NB4 (cell line): ENCODE data around the gene STXBP1.

ENCODE experiments used
- DNase-seq: peaks from one replicate; pipeline ENCODE4 v3.0.0; 2010; ENCODE audit warnings: low read depth
- H3K4me3 ChIP-seq: one replicate; pipeline ENCODE4 v1.5.1; 2011; ENCODE audit warnings: mild to moderate bottlenecking, low read depth, low read length, moderate library complexity
- CTCF ChIP-seq: IDR thresholded peaks from one replicate; pipeline ENCODE4 v1.5.1; 2012; ENCODE audit warnings: low read depth, low read length
- MAX ChIP-seq: IDR thresholded peaks from 2 replicates; pipeline ENCODE4 v1.6.1; 2011; ENCODE audit warnings: low read depth, low read length
- MYC ChIP-seq: IDR thresholded peaks from 2 replicates; pipeline ENCODE4 v1.6.1; 2011; ENCODE audit warnings: low read depth, low read length
- POLR2A ChIP-seq: IDR thresholded peaks from 2 replicates; pipeline ENCODE4 v1.6.1; 2011; ENCODE audit warnings: mild to moderate bottlenecking; ENCODE audit not compliant: insufficient read length; ENCODE audit errors: extremely low read depth

STXBP1 gene

GRCh38 chr9:127734747-127735529, 122.9 kb downstream of the STXBP1 start, which contains the start of gene TOR2A:
Gene TOR2A (minus strand): TSS chr9:127735294. CDS start chr9:127735270, 24 bp downstream.
- DNase-seq, result peak; percentile 97
- peak within 1 kb of the TSS; percentile 55 for H3K4me3 ChIP-seq
- TF ChIP-seq MAX (peak; percentile 53; the same call in 1 of the 2 replicates), POLR2A (peak; percentile 63), MYC (peak; percentile 51; the same call in 1 of the 2 replicates), CTCF (peak; percentile 80)

GRCh38 chr9:127735530-127736185, 123.6 kb downstream of the STXBP1 start:
- no peak overlapping the region for H3K4me3 ChIP-seq
- no peak for TF ChIP-seq CTCF
- no peak for TF ChIP-seq POLR2A
- TF ChIP-seq MYC, result no peak
- TF ChIP-seq MAX, result no peak

GRCh38 chr9:127738666-127739065, 126.6 kb downstream of the STXBP1 start:
- no peak overlapping the region for H3K4me3 ChIP-seq
- no peak for DNase-seq
- TF ChIP-seq MAX (no peak), MYC (no peak), POLR2A (no peak), CTCF (no peak)

More at GRCh38 chr9:127735530-127736185, 123.6 kb downstream of the STXBP1 start:
- DNase-seq, result no peak

- TF ChIP-seq CTCF (no peak), MAX (no peak), MYC (no peak), POLR2A (no peak)
- no peak for DNase-seq
- H3K4me3 ChIP-seq, result no peak overlapping the region
These were observed 127.7 kb downstream of the STXBP1 start for GRCh38 chr9:127739614-127740330.

GRCh38 chr9:127741831-127742434, 129.9 kb downstream of the STXBP1 start:
- no peak for TF ChIP-seq POLR2A
- no peak for TF ChIP-seq MYC
- TF ChIP-seq CTCF, result no peak
- TF ChIP-seq MAX, result no peak
- DNase-seq, result no peak
- no peak overlapping the region for H3K4me3 ChIP-seq
